Keratinocyte (primary cell): ENCODE data around the gene PARD6G.

Experiments
- EZH2 ChIP-seq: IDR thresholded peaks from one replicate; pipeline ENCODE4 v1.6.1; 2012; ENCODE audit warnings: inconsistent platforms, mild to moderate bottlenecking, low read length, moderate library complexity
- TF ChIP-seq, protein P1 (sequence below), 3 experiments: IDR thresholded peaks in 1 of 3; conservative IDR thresholded peaks in 1 of 3; optimal IDR thresholded peaks in 1 of 3; 2 replicates in 2 of 3; 3 replicates in 1 of 3; pipeline versions ENCODE3 to v1.5.1; 2011; ENCODE audit warnings: low read length in 3 of 3, mild to moderate bottlenecking in 3 of 3, moderate library complexity in 2 of 3, control low read depth in 1 of 3, inconsistent platforms in 1 of 3; ENCODE audit not compliant: insufficient read depth in 2 of 3; ENCODE audit errors: extremely low read depth in 1 of 3

DNA sequence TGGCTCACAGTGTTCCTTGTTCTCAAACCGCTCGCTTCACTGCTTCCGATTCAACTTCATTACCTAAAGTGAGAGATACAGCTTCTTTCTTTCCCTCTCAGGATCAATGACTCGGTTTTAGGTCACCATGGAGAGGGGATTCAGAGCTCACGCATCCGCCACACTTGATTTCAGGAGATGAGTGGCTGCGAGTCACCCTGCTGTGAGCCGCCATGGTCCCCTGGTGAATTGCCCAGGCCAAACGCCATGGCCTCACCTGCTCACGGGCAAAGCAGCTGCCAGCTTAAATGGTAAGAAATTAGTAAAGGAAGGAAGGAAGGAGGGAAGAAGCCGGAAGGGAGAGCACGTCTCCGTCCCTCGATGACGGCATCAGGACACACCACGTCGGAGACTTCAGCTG is 77.7 kb downstream of the PARD6G start:
- TF ChIP-seq, protein P1, sequence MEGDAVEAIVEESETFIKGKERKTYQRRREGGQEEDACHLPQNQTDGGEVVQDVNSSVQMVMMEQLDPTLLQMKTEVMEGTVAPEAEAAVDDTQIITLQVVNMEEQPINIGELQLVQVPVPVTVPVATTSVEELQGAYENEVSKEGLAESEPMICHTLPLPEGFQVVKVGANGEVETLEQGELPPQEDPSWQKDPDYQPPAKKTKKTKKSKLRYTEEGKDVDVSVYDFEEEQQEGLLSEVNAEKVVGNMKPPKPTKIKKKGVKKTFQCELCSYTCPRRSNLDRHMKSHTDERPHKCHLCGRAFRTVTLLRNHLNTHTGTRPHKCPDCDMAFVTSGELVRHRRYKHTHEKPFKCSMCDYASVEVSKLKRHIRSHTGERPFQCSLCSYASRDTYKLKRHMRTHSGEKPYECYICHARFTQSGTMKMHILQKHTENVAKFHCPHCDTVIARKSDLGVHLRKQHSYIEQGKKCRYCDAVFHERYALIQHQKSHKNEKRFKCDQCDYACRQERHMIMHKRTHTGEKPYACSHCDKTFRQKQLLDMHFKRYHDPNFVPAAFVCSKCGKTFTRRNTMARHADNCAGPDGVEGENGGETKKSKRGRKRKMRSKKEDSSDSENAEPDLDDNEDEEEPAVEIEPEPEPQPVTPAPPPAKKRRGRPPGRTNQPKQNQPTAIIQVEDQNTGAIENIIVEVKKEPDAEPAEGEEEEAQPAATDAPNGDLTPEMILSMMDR (optimal IDR thresholded peaks at IDR 0.05 in 1 of 3, IDR thresholded peaks at IDR 0.05 in 1 of 3, conservative IDR thresholded peaks at IDR 0.05 in 1 of 3; ENCODE audit: extremely low read depth in 1 of 3, insufficient read depth in 2 of 3, low read length in 3 of 3): no peak
- no peak for TF ChIP-seq EZH2
